Measurements from ENCODE around the gene DTX3.

- TF ChIP-seq CTCF (IDR thresholded peaks at IDR 0.05 in 4 of 5, conservative IDR thresholded peaks at IDR 0.05 in 1 of 5) (no peak), POLR2A (IDR thresholded peaks at IDR 0.05) (no peak)
Measured at GRCh38 chr12:57569858-57570257, 34.8 kb upstream of the DTX3 start.

All from gastrocnemius medialis (tissue), 4 donors.